SK-N-SH (cell line): Measurements from ENCODE around the gene RFX3. TPM values are rescaled to one million over a fixed set of nuclear protein-coding genes. Genes with fewer than 3 reads are reported as not detected.

Experiments
- CTCF ChIA-PET: fragments of 300-600, 350-600 bp; formaldehyde crosslinking; extraction: SDS; loops from one replicate; lab custom pipeline; 2021; lab: Yijun Ruan, JAX
- POLR2A ChIA-PET: fragments of 350-600 bp; sonication (Branson Sonifier 250); formaldehyde crosslinking; extraction: SDS; loops from one replicate; lab custom pipeline; 2020; ENCODE audit warnings: antibody characterized with exemption, inconsistent platforms; lab: Yijun Ruan, JAX
- DNase-seq: peaks from one replicate; pipeline ENCODE4 v3.0.0; 2012
- H2AFZ ChIP-seq: fragments of 200-600 bp; sonication (generic); 2 replicates; pipeline ENCODE4 v1.8.1; 2016; ENCODE audit warnings: antibody characterized with exemption, mild to moderate bottlenecking, low read depth
- H3F3A ChIP-seq: fragments of 200-600 bp; sonication (generic); replicated peaks from 2 replicates; pipeline ENCODE3; 2016; ENCODE audit warnings: antibody characterized with exemption, mild to moderate bottlenecking; ENCODE audit not compliant: insufficient read depth
- H3K27ac ChIP-seq, 2 experiments: fragments of 200-500 bp in 1 of 2; fragments of 200-600 bp in 1 of 2; sonication (Bioruptor generic) in 1 of 2; sonication (generic), shearing (Covaris generic) in 1 of 2; 2 replicates each; pipeline versions ENCODE4 v1.5.1 to v1.6.1; 2014 to 2016; ENCODE audit warnings: low read depth in 2 of 2, inconsistent platforms in 1 of 2, low read length in 1 of 2, mild to moderate bottlenecking in 1 of 2, mixed read lengths in 1 of 2
- H3K27me3 ChIP-seq: fragments of 200-600 bp; sonication (generic), shearing (Covaris generic); 2 replicates; pipeline ENCODE4 v1.6.1; 2016; ENCODE audit warnings: mixed run types; ENCODE audit not compliant: insufficient read depth
- H3K36me3 ChIP-seq, 2 experiments: fragments of 200-500 bp in 1 of 2; fragments of 200-600 bp in 1 of 2; sonication (Bioruptor generic) in 1 of 2; sonication (generic) in 1 of 2; replicated peaks in 1 of 2; 2 replicates each; pipeline versions ENCODE3 to v1.5.1; 2014 to 2016; ENCODE audit warnings: low read length in 1 of 2, mild to moderate bottlenecking in 1 of 2; ENCODE audit not compliant: insufficient read depth in 2 of 2, control insufficient read depth in 1 of 2
- H3K4me1 ChIP-seq, 2 experiments: fragments of 200-500 bp in 1 of 2; fragments of 200-600 bp in 1 of 2; sonication (Bioruptor generic) in 1 of 2; sonication (generic), shearing (Covaris generic) in 1 of 2; 2 replicates each; pipeline versions ENCODE4 v1.5.1 to v1.6.1; 2014 to 2016; ENCODE audit warnings: low read depth in 1 of 2, low read length in 1 of 2, mixed run types in 1 of 2; ENCODE audit not compliant: insufficient read depth in 2 of 2, control insufficient read depth in 1 of 2
- H3K4me2 ChIP-seq: fragments of 200-600 bp; sonication (generic), shearing (Covaris generic); 2 replicates; pipeline ENCODE4 v1.6.1; 2017; ENCODE audit warnings: mixed run types
- H3K4me3 ChIP-seq, 2 experiments: fragments of 200-500 bp in 1 of 2; fragments of 200-600 bp in 1 of 2; sonication (Bioruptor generic) in 1 of 2; sonication (generic), shearing (Covaris generic) in 1 of 2; 2 replicates each; pipeline versions ENCODE4 v1.5.1 to v1.8.1; 2014 to 2016; ENCODE audit warnings: low read depth in 2 of 2, inconsistent platforms in 1 of 2, low read length in 1 of 2, mild to moderate bottlenecking in 1 of 2, mixed read lengths in 1 of 2, moderate library complexity in 1 of 2
- H3K79me2 ChIP-seq: fragments of 200-600 bp; sonication (generic); 2 replicates; pipeline ENCODE4 v1.8.1; 2017; ENCODE audit warnings: mild to moderate bottlenecking; ENCODE audit not compliant: insufficient read depth
- H3K9ac ChIP-seq: fragments of 200-600 bp; sonication (generic); 2 replicates; pipeline ENCODE4 v1.6.1; 2017; ENCODE audit warnings: mixed run types
- H3K9me2 ChIP-seq: fragments of 200-600 bp; sonication (generic); 2 replicates; pipeline ENCODE4 v1.6.1; 2017; ENCODE audit warnings: mixed run types
- H3K9me3 ChIP-seq: fragments of 200-600 bp; sonication (generic); 2 replicates; pipeline ENCODE4 v1.6.1; 2017; ENCODE audit warnings: mixed run types, mild to moderate bottlenecking, moderate library complexity
- H4K20me1 ChIP-seq: fragments of 200-600 bp; sonication (generic); 2 replicates; pipeline ENCODE4 v1.6.1; 2017; ENCODE audit warnings: mild to moderate bottlenecking, mixed run types; ENCODE audit not compliant: insufficient read depth
- CHD2 ChIP-seq: fragments of 150-350 bp; IDR thresholded peaks from 2 replicates; pipeline ENCODE4 v1.6.1; 2018; ENCODE audit warnings: low read length; ENCODE audit not compliant: partially characterized antibody
- ELF1 ChIP-seq: IDR thresholded peaks from 2 replicates; pipeline ENCODE4 v1.4.0; 2012
- EP300 ChIP-seq, 2 experiments: IDR thresholded peaks; 2 replicates each; pipeline versions ENCODE4 v1.4.0 to v1.6.1; 2012; ENCODE audit warnings: borderline replicate concordance in 1 of 2, low read depth in 1 of 2, low read length in 1 of 2
- FOSL2 ChIP-seq: IDR thresholded peaks from 2 replicates; pipeline ENCODE4 v1.4.0; 2012; ENCODE audit warnings: low read depth, mild to moderate bottlenecking, moderate library complexity, borderline replicate concordance
- FOXM1 ChIP-seq: IDR thresholded peaks from 2 replicates; pipeline ENCODE4 v1.4.0; 2012; ENCODE audit warnings: low read depth, mild to moderate bottlenecking
- GABPA ChIP-seq: IDR thresholded peaks from 2 replicates; pipeline ENCODE4 v1.4.0; 2012; ENCODE audit warnings: low read depth, mild to moderate bottlenecking
- GATA2 ChIP-seq: sonication (generic); formaldehyde crosslinking; IDR thresholded peaks from 2 replicates; pipeline ENCODE4 v1.5.0; 2020; ENCODE audit warnings: mild to moderate bottlenecking, missing genetic modification reagents
- IRF3 ChIP-seq: fragments of 150-350 bp; IDR thresholded peaks from 2 replicates; pipeline ENCODE4 v1.6.1; 2016; ENCODE audit warnings: mild to moderate bottlenecking, low read depth, low read length
- MEF2A ChIP-seq: IDR thresholded peaks from 2 replicates; pipeline ENCODE4 v1.4.0; 2012; ENCODE audit warnings: low read depth, borderline replicate concordance
- NFIC ChIP-seq: IDR thresholded peaks from 2 replicates; pipeline ENCODE4 v1.4.0; 2012; ENCODE audit warnings: borderline replicate concordance
- NRF1 ChIP-seq: IDR thresholded peaks from 2 replicates; pipeline ENCODE4 v1.6.1; 2012; ENCODE audit warnings: low read depth, mild to moderate bottlenecking, low read length
- RAD21 ChIP-seq: IDR thresholded peaks from 2 replicates; pipeline ENCODE4 v1.6.1; 2012; ENCODE audit warnings: mild to moderate bottlenecking, low read length
- RCOR1 ChIP-seq: fragments of 150-350 bp; IDR thresholded peaks from 2 replicates; pipeline ENCODE4 v1.6.1; 2017; ENCODE audit warnings: antibody characterized with exemption, low read length
- RXRA ChIP-seq: IDR thresholded peaks from 2 replicates; pipeline ENCODE4 v1.4.0; 2012; ENCODE audit warnings: low read depth, mild to moderate bottlenecking, borderline replicate concordance
- SIN3A ChIP-seq: IDR thresholded peaks from 2 replicates; pipeline ENCODE4 v1.6.1; 2012; ENCODE audit warnings: low read depth, mild to moderate bottlenecking, low read length, moderate library complexity, borderline replicate concordance
- SMC3 ChIP-seq: IDR thresholded peaks from 2 replicates; pipeline ENCODE4 v1.6.1; 2012; ENCODE audit warnings: low read depth, low read length, improper control_type of control experiment
- TEAD4 ChIP-seq: IDR thresholded peaks from 2 replicates; pipeline ENCODE4 v1.4.0; 2012; ENCODE audit warnings: mild to moderate bottlenecking, borderline replicate concordance; ENCODE audit not compliant: insufficient read depth
- ZBTB33 ChIP-seq: IDR thresholded peaks from 2 replicates; pipeline ENCODE4 v1.4.0; 2012; ENCODE audit warnings: low read depth, borderline replicate concordance
- WGBS: methylation state at CpG from one replicate; pipeline ENCODE4 v1.1.6; 2017; ENCODE audit warnings: low lambda C conversion rate; 5-methylcytosine and 5-hydroxymethylcytosine counted together
- polyA plus RNA-seq, 3 experiments: library from polyadenylated mRNA; depleted of rRNA; stranded (reverse); fragments of >200 nt; gene quantifications; 2 replicates each; pipeline ENCODE4 v1.2.3, GENCODE V29; 2012
- TF ChIP-seq, protein P1 (sequence below): fragments of 150-350 bp; IDR thresholded peaks from 2 replicates; pipeline ENCODE4 v1.6.1; 2017; ENCODE audit warnings: antibody characterized with exemption, low read length, low read depth, borderline replicate concordance

The RFX3 gene
- polyA plus RNA-seq, 1 of the 3 experiments (the other 2 are of a cell fraction), result 1.7 TPM

- H2AFZ ChIP-seq, result no peak overlapping the region; the same call in 1 of the 2 replicates
- no peaks in the 10 kb centered on the region for H3K9me3 ChIP-seq
- no peaks in the 10 kb centered on the region for H4K20me1 ChIP-seq
- H3K79me2 ChIP-seq, result no peaks in the 10 kb centered on the region
- no peaks in the 10 kb centered on the region for H3K27me3 ChIP-seq
- no peak for DNase-seq
- H3K9ac ChIP-seq, result no peak overlapping the region
- TF ChIP-seq RXRA (no peak), MEF2A (no peak), SIN3A (no peak)
- no peaks in the 10 kb centered on the region for H3K36me3 ChIP-seq
- H3F3A ChIP-seq, result peaks cover 3% of the 10 kb centered on the region
- CTCF ChIA-PET, result interaction anchor here (0.7 to 2.2 kb wide), 10 partner anchors 14 to 263 kb away, joined by 3 to 12 read pairs (median 3); no protein-coding TSS in a partner anchor
- POLR2A ChIA-PET, result no interaction called here
- H3K27ac ChIP-seq, result no peak overlapping the region
- H3K4me2 ChIP-seq, result no peak overlapping the region
- no peaks in the 10 kb centered on the region for H3K9me2 ChIP-seq
- H3K4me1 ChIP-seq, result peaks cover 4 to 10% of the 10 kb centered on the region in 2 experiments; a peak in 2 of 4 replicates
- H3K4me3 ChIP-seq, result no peak overlapping the region
- WGBS, result 89% methylated on average over 4 of the region's 4 CpGs
Measured at GRCh38 chr9:3468421-3469205, 57.2 kb downstream of the RFX3 start.

- Histone ChIP-seq H2AFZ (no peak overlapping the region), H3K36me3 (no peaks in the 10 kb centered on the region), H3K9ac (no peak overlapping the region), H3K9me2 (no peaks in the 10 kb centered on the region), H3K27ac (no peak overlapping the region; a peak in 1 of 4 replicates), H3F3A (peaks cover 3% of the 10 kb centered on the region), H3K4me3 (peak overlapping the region in 1 of 2 experiments; percentile 7; a peak in 1 of 4 replicates), H3K9me3 (no peaks in the 10 kb centered on the region), H3K27me3 (no peaks in the 10 kb centered on the region), H3K79me2 (no peaks in the 10 kb centered on the region), H3K4me2 (no peak overlapping the region), H3K4me1 (peaks cover 4 to 10% of the 10 kb centered on the region in 2 experiments; a peak in 2 of 4 replicates), H4K20me1 (no peaks in the 10 kb centered on the region)
- peak; percentile 50 for DNase-seq
- CTCF ChIA-PET, result interaction anchor here (0.6 to 2.2 kb wide), 29 partner anchors 8 to 908 kb away, joined by 3 to 12 read pairs (median 3); no protein-coding TSS in a partner anchor
- POLR2A ChIA-PET, result no interaction called here
- WGBS, result 55% methylated on average over 4 of the region's 4 CpGs
- TF ChIP-seq NFIC (no peak), NRF1 (no peak), FOSL2 (no peak), ELF1 (no peak), GABPA (no peak), MEF2A (no peak), FOXM1 (no peak), ZBTB33 (no peak), RCOR1 (0 out of 2 replicates have a peak, but pooled peaks have one; percentile 29), SMC3 (peak; percentile 80), RXRA (no peak), CHD2 (no peak), TEAD4 (no peak), EP300 (IDR thresholded peaks at IDR 0.05; ENCODE audit: borderline replicate concordance in 1 of 2, low read depth in 1 of 2, low read length in 1 of 2) (0 out of 4 replicates have a peak, but pooled peaks of 1 of the 2 experiments have one; percentile 9), GATA2 (no peak), IRF3 (no peak), RAD21 (peak; percentile 97)
- TF ChIP-seq, protein P1, sequence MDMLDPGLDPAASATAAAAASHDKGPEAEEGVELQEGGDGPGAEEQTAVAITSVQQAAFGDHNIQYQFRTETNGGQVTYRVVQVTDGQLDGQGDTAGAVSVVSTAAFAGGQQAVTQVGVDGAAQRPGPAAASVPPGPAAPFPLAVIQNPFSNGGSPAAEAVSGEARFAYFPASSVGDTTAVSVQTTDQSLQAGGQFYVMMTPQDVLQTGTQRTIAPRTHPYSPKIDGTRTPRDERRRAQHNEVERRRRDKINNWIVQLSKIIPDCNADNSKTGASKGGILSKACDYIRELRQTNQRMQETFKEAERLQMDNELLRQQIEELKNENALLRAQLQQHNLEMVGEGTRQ, result no peak
Measured at GRCh38 chr9:3467593-3468219, 58.1 kb downstream of the RFX3 start.
